Panc1 (cell line): ENCODE data around the gene SF3A2.

Source experiments
- CTCF ChIP-seq: fragments of 450-650 bp; IDR thresholded peaks from 2 replicates; pipeline ENCODE4 v1.5.1; 2017; ENCODE audit warnings: mild to moderate bottlenecking
- POLR2AphosphoS5 ChIP-seq: IDR thresholded peaks from 2 replicates; pipeline ENCODE4 v1.6.1; 2012; ENCODE audit warnings: mild to moderate bottlenecking, low read depth, low read length, moderate library complexity

GRCh38 chr19:2194513-2195078 lies 42.0 kb upstream of the SF3A2 start:
- TF ChIP-seq CTCF, result no peak
- no peak for TF ChIP-seq POLR2AphosphoS5
